ENCODE measurements around the gene GMPR2.

GMPR2 gene

DNA sequence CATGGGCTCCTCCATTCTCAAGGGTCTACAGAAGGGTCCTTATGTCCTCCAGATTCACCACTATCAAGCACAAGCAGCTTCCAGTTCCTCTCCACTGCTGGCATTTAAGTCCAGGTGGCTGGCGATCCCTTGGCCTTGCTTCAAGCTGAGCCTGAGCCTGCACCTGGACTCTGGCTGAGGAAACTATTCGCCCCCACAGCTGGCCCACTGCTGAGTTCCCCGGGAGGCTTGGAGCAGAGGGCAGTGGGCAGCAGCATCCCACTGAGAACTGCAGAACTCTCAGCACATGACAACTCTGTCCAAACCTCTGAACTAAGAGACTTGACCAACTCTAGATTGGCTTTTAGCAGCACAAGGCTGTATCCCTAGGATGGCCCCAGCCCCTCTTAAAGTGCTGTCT, 50.0 kb downstream of the GMPR2 start:
- Histone ChIP-seq H2BK5ac (ENCODE audit: low read depth, low read length, poor library complexity) (no peak overlapping the region), H3K14ac (ENCODE audit: low read length) (no peak overlapping the region), H4K12ac (ENCODE audit: low read depth, low read length) (no peak overlapping the region), H3K27ac (ENCODE audit: low read depth, low read length) (no peak overlapping the region), H3K4me3 (ENCODE audit: low read depth, low read length) (no peak overlapping the region), H3K36me3 (ENCODE audit: control insufficient read depth in 1 of 2, insufficient read depth in 2 of 2, low read length in 2 of 2) (no peaks in the 10 kb centered on the region), H3K23ac (ENCODE audit: low read length) (no peak overlapping the region), H3K18ac (ENCODE audit: low read length) (no peak overlapping the region), H3K79me1 (ENCODE audit: low read length) (no peaks in the 10 kb centered on the region), H4K8ac (ENCODE audit: low read depth, low read length) (no peak overlapping the region), H3K4me1 (ENCODE audit: control insufficient read depth in 1 of 2, insufficient read depth in 2 of 2, low read length in 2 of 2) (peaks cover 4 to 9% of the 10 kb centered on the region in 2 experiments), H2AFZ (ENCODE audit: insufficient read depth, low read length, poor library complexity) (no peak overlapping the region), H3K9me3 (ENCODE audit: insufficient read depth, low read depth, low read length) (no peaks in the 10 kb centered on the region), H3K9ac (ENCODE audit: low read length) (no peak overlapping the region), H3K4ac (ENCODE audit: low read depth, low read length) (no peak overlapping the region), H4K91ac (ENCODE audit: low read depth, low read length) (no peak overlapping the region), H2BK120ac (ENCODE audit: insufficient read depth, low read length, poor library complexity) (no peak overlapping the region), H3K79me2 (ENCODE audit: control insufficient read depth, insufficient read depth, low read length, poor library complexity) (no peaks in the 10 kb centered on the region), H3K4me2 (ENCODE audit: low read length) (no peak overlapping the region), H2AK5ac (ENCODE audit: low read length) (no peak overlapping the region), H3K27me3 (ENCODE audit: insufficient read depth, low read length) (no peaks in the 10 kb centered on the region), H2BK12ac (ENCODE audit: low read length) (no peak overlapping the region)
- no peak for DNase-seq
- WGBS (ENCODE audit: extremely low coverage, insufficient coverage, insufficient read length), result no CpG with 5 or more reads among the region's 3 CpGs

DNA sequence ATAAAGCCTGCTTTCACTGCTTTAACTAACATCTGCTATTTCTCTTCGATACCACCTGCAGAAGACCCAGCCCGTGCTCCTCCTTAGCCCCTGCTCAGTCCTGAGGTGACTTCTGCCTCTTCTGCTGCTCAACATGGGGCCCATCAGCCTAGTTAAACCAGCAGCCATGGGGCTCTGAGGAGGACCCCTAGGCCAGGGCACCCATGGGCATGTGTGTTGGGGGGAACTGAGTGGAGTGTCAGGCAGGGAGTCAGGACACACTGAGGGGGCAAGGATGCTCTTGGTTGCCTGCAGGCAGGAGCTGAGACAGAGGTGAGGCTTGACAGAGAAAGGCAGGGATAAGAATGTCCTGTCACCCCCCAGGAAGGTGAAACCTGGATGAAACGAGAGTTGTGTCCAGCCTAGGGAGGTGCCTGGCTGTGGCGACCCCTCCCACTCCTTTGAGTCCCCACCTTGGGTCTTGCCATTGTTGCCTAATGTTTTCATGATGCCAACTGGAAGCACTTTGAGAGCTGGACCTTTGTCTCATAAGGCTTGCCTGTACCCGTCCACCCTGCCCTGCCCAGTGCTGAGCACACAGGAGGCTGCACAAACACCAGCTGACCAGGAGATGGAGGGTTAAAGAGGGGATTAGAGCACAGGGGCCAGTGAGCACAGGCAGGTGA, 51.2 kb downstream of the GMPR2 start:
- no peak overlapping the region for H3K4ac ChIP-seq (ENCODE audit: low read depth, low read length)
- H3K23ac ChIP-seq (ENCODE audit: low read length), result no peak overlapping the region
- no peak overlapping the region for H3K4me2 ChIP-seq (ENCODE audit: low read length)
- H3K14ac ChIP-seq (ENCODE audit: low read length), result no peak overlapping the region
- H3K27ac ChIP-seq (ENCODE audit: low read depth, low read length), result no peak overlapping the region
- WGBS (ENCODE audit: extremely low coverage, insufficient coverage, insufficient read length), result no CpG with 5 or more reads among the region's 5 CpGs
- H4K12ac ChIP-seq (ENCODE audit: low read depth, low read length), result no peak overlapping the region
- no peak overlapping the region for H2AFZ ChIP-seq (ENCODE audit: insufficient read depth, low read length, poor library complexity)
- no peak overlapping the region for H2BK12ac ChIP-seq (ENCODE audit: low read length)
- no peak overlapping the region for H3K18ac ChIP-seq (ENCODE audit: low read length)
- H4K8ac ChIP-seq (ENCODE audit: low read depth, low read length), result no peak overlapping the region
- no peak overlapping the region for H3K4me3 ChIP-seq (ENCODE audit: low read depth, low read length)
- H3K4me1 ChIP-seq (ENCODE audit: control insufficient read depth in 1 of 2, insufficient read depth in 2 of 2, low read length in 2 of 2), result peaks cover 4 to 9% of the 10 kb centered on the region in 2 experiments
- no peaks in the 10 kb centered on the region for H3K9me3 ChIP-seq (ENCODE audit: insufficient read depth, low read depth, low read length)
- H3K79me2 ChIP-seq (ENCODE audit: control insufficient read depth, insufficient read depth, low read length, poor library complexity), result no peaks in the 10 kb centered on the region
- H2BK5ac ChIP-seq (ENCODE audit: low read depth, low read length, poor library complexity), result no peak overlapping the region
- H2AK5ac ChIP-seq (ENCODE audit: low read length), result no peak overlapping the region
- H2BK120ac ChIP-seq (ENCODE audit: insufficient read depth, low read length, poor library complexity), result no peak overlapping the region
- no peak overlapping the region for H4K91ac ChIP-seq (ENCODE audit: low read depth, low read length)
- H3K79me1 ChIP-seq (ENCODE audit: low read length), result no peaks in the 10 kb centered on the region
- H3K27me3 ChIP-seq (ENCODE audit: insufficient read depth, low read length), result no peaks in the 10 kb centered on the region
- H3K36me3 ChIP-seq (ENCODE audit: control insufficient read depth in 1 of 2, insufficient read depth in 2 of 2, low read length in 2 of 2), result no peaks in the 10 kb centered on the region
- H3K9ac ChIP-seq (ENCODE audit: low read length), result no peak overlapping the region
- DNase-seq, result no peak

DNA sequence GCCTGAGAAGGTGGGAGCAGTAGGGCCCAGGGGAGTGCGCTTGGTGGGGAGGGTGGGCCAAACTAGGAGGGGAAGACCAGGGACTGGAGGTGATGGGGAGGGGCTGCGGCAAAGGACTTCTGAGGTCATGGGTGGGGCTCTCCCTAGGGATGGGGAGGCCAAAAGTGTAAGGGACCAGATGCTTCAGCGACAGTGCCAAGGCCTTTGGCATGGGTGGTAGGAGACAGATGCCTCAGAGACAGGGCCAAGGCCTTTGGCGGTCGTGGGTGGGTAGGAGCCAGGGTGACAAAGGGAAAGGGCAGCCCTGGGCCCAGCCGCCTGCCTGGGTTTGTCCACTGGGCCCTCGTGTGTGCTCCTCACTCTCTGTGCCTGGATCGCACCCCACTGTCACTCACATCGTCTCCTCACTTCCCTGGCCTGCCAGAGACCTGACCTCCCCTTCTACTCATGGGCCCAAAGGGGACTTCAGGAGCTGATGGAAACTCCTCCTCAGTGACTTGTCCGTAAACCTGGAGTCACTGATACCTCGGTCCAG, 51.8 kb downstream of the GMPR2 start:
- no CpG with 5 or more reads among the region's 11 CpGs for WGBS (ENCODE audit: extremely low coverage, insufficient coverage, insufficient read length)
- Histone ChIP-seq H3K9me3 (ENCODE audit: insufficient read depth, low read depth, low read length) (no peaks in the 10 kb centered on the region), H2BK120ac (ENCODE audit: insufficient read depth, low read length, poor library complexity) (no peak overlapping the region)

DNA sequence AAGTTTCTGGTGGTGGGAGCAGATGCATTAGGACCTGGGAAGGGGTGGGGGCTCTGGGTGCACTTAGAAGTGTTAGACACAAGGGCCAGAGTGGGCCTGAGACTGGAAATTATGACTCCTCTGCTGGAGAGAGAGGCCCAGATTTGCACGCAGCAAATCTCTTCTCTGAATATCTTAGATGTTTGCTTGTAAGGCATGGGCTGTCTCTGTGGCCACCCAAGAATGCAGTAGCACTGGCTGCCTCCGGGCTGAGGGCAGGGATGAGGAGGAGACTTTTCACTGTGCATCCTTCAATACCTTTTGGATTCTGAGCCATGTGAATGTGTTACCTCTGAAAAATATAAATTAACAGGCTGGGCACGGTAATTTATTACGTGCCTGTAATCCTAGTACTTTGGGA, 52.6 kb downstream of the GMPR2 start:
- no peak overlapping the region for H4K8ac ChIP-seq (ENCODE audit: low read depth, low read length)
- H3K18ac ChIP-seq (ENCODE audit: low read length), result no peak overlapping the region
- H3K4me2 ChIP-seq (ENCODE audit: low read length), result no peak overlapping the region
- H4K12ac ChIP-seq (ENCODE audit: low read depth, low read length), result no peak overlapping the region
- no peak overlapping the region for H2AK5ac ChIP-seq (ENCODE audit: low read length)
- peak in 1 of 2 donors; percentile 50 for DNase-seq
- peaks cover 7 to 12% of the 10 kb centered on the region in 2 experiments for H3K36me3 ChIP-seq (ENCODE audit: control insufficient read depth in 1 of 2, insufficient read depth in 2 of 2, low read length in 2 of 2)
- no peak overlapping the region for H2BK12ac ChIP-seq (ENCODE audit: low read length)
- no peaks in the 10 kb centered on the region for H3K27me3 ChIP-seq (ENCODE audit: insufficient read depth, low read length)
- H2BK120ac ChIP-seq (ENCODE audit: insufficient read depth, low read length, poor library complexity), result no peak overlapping the region
- H2BK5ac ChIP-seq (ENCODE audit: low read depth, low read length, poor library complexity), result no peak overlapping the region
- no peak overlapping the region for H3K14ac ChIP-seq (ENCODE audit: low read length)
- no peaks in the 10 kb centered on the region for H3K79me1 ChIP-seq (ENCODE audit: low read length)
- H3K4me1 ChIP-seq (ENCODE audit: control insufficient read depth in 1 of 2, insufficient read depth in 2 of 2, low read length in 2 of 2), result peaks cover 0 to 4% of the 10 kb centered on the region in 2 experiments
- no peak overlapping the region for H4K91ac ChIP-seq (ENCODE audit: low read depth, low read length)
- WGBS (ENCODE audit: extremely low coverage, insufficient coverage, insufficient read length), result no CpG with 5 or more reads among the region's 4 CpGs
- H3K79me2 ChIP-seq (ENCODE audit: control insufficient read depth, insufficient read depth, low read length, poor library complexity), result no peaks in the 10 kb centered on the region
- H3K4me3 ChIP-seq (ENCODE audit: low read depth, low read length), result no peak overlapping the region
- no peak overlapping the region for H3K4ac ChIP-seq (ENCODE audit: low read depth, low read length)
- H3K9ac ChIP-seq (ENCODE audit: low read length), result no peak overlapping the region
- H3K27ac ChIP-seq (ENCODE audit: low read depth, low read length), result no peak overlapping the region
- H3K23ac ChIP-seq (ENCODE audit: low read length), result no peak overlapping the region
- H2AFZ ChIP-seq (ENCODE audit: insufficient read depth, low read length, poor library complexity), result no peak overlapping the region
- no peaks in the 10 kb centered on the region for H3K9me3 ChIP-seq (ENCODE audit: insufficient read depth, low read depth, low read length)

More for the DNA sequence above, 51.8 kb downstream of the GMPR2 start:
- Histone ChIP-seq H2AFZ (ENCODE audit: insufficient read depth, low read length, poor library complexity) (no peak overlapping the region), H3K27me3 (ENCODE audit: insufficient read depth, low read length) (no peaks in the 10 kb centered on the region), H3K9ac (ENCODE audit: low read length) (no peak overlapping the region), H4K12ac (ENCODE audit: low read depth, low read length) (no peak overlapping the region), H3K79me1 (ENCODE audit: low read length) (no peaks in the 10 kb centered on the region), H3K4ac (ENCODE audit: low read depth, low read length) (no peak overlapping the region), H2AK5ac (ENCODE audit: low read length) (no peak overlapping the region), H3K36me3 (ENCODE audit: control insufficient read depth in 1 of 2, insufficient read depth in 2 of 2, low read length in 2 of 2) (peaks cover under 1 to 4% of the 10 kb centered on the region in 2 experiments), H3K18ac (ENCODE audit: low read length) (no peak overlapping the region), H2BK5ac (ENCODE audit: low read depth, low read length, poor library complexity) (no peak overlapping the region), H4K91ac (ENCODE audit: low read depth, low read length) (no peak overlapping the region), H2BK12ac (ENCODE audit: low read length) (no peak overlapping the region), H3K4me1 (ENCODE audit: control insufficient read depth in 1 of 2, insufficient read depth in 2 of 2, low read length in 2 of 2) (peaks cover 0 to 4% of the 10 kb centered on the region in 2 experiments), H3K4me2 (ENCODE audit: low read length) (no peak overlapping the region), H3K27ac (ENCODE audit: low read depth, low read length) (no peak overlapping the region), H3K14ac (ENCODE audit: low read length) (no peak overlapping the region), H4K8ac (ENCODE audit: low read depth, low read length) (no peak overlapping the region), H3K4me3 (ENCODE audit: low read depth, low read length) (no peak overlapping the region), H3K23ac (ENCODE audit: low read length) (no peak overlapping the region), H3K79me2 (ENCODE audit: control insufficient read depth, insufficient read depth, low read length, poor library complexity) (no peaks in the 10 kb centered on the region)
- no peak for DNase-seq

Data from trophoblast cell (in vitro differentiated cells and primary cell).